ENCODE results near the gene FBXO24. TPM values are rescaled to one million over a fixed set of nuclear protein-coding genes. Genes with fewer than 3 reads are reported as not detected.
A peak's percentile ranks its signal among the peaks of the same experiment; 100 is the strongest.

Gene FBXO24
- total and polyA plus RNA-seq, 11 donors: 0.11 to 0.75 (median 0.31) TPM; not detected in 4

DNA sequence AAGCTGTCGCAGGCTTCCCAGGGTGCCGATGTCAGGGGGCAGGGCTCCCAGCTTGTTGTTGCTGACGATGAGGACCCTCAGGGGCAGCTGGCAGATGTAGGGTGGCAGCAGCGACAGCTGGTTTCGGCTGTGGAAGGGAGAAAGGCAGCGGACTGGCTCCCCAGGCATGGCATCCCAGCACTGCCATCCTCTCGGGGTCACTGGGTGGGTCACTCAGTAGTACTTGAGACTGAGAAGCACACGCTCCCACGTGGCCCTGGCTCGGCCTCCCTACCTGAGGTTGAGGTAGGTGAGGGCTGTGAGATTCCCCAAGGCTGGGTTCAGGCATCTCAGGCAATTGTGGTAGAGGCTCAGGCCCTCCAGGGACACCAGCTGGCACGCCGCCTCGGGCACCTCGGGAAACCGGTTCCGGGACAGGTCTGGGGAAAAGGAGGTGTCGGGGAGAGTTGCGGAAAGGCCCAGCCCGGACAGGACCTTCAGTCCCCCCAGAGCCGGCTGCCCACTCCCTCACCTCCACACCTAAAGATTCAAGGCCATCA lies 4.0 kb upstream of the FBXO24 start:
- intact Hi-C loops (cut with DNase I): loop anchor here in 3 of 10 donors (5.0 to 10.0 kb wide), 2 partner anchors 93 to 95 kb away; partner anchors contain the start of gene GNB2 (in 2 of the 3)
- Histone ChIP-seq H3K4me1 (peaks cover 6 to 41% (median 33%) of the 10 kb centered on the region in 12 donors), H3K27ac (peak overlapping the region in 2 of 12 donors; percentile 98 to 99), H3K36me3 (peaks cover 2 to 58% (median 49%) of the 10 kb centered on the region in 9 donors), H3K27me3 (no peaks in the 10 kb centered on the region), H3K4me3 (no peak overlapping the region), H3K9me3 (no peaks in the 10 kb centered on the region)
- DNase-seq (peak in 1 of 5 donors; percentile 56), ATAC-seq (no peak)
- no peak for TF ChIP-seq POLR2A (IDR thresholded peaks at IDR 0.05)
- TF ChIP-seq, protein P1, sequence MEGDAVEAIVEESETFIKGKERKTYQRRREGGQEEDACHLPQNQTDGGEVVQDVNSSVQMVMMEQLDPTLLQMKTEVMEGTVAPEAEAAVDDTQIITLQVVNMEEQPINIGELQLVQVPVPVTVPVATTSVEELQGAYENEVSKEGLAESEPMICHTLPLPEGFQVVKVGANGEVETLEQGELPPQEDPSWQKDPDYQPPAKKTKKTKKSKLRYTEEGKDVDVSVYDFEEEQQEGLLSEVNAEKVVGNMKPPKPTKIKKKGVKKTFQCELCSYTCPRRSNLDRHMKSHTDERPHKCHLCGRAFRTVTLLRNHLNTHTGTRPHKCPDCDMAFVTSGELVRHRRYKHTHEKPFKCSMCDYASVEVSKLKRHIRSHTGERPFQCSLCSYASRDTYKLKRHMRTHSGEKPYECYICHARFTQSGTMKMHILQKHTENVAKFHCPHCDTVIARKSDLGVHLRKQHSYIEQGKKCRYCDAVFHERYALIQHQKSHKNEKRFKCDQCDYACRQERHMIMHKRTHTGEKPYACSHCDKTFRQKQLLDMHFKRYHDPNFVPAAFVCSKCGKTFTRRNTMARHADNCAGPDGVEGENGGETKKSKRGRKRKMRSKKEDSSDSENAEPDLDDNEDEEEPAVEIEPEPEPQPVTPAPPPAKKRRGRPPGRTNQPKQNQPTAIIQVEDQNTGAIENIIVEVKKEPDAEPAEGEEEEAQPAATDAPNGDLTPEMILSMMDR (IDR thresholded peaks at IDR 0.05): no peak
- WGBS, 4 donors: 72 to 82% (median 81%) methylated on average over 16 to 20 of the region's 20 CpGs

DNA sequence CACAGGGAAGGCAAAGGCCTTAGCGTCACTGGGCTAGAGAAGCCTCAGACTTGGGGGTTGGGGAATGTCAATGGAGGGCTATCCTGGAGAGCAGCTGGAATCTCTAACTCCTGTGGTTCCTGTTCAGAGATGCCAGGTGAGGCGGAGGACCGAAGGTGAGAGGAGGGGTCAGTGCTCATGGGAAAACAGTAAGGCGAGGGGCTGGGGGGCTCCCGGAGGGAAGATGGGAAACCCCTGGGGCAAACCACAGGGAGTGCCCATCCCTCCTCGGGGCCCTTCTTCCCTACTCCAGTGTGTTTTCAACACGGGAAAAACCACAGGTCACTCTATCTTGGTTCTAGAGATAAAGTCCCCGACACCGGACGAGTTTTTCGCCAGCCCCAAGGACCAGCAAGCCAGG lies 3.5 kb upstream of the FBXO24 start:
- intact Hi-C loops (cut with DNase I): loop anchor here in 3 of 10 donors (5.0 to 10.0 kb wide), 2 partner anchors 92 to 95 kb away; partner anchors contain the start of gene GNB2 (in 2 of the 3)
- Histone ChIP-seq H3K9me3 (no peaks in the 10 kb centered on the region), H3K4me1 (peaks cover 6 to 45% (median 35%) of the 10 kb centered on the region in 12 donors), H3K27ac (peak overlapping the region in 7 of 12 donors; percentile 48 to 99 (median 96)), H3K36me3 (peaks cover 2 to 53% (median 44%) of the 10 kb centered on the region in 9 donors), H3K4me3 (peak overlapping the region in 4 of 12 donors; percentile 88 to 100 (median 95)), H3K27me3 (no peaks in the 10 kb centered on the region)
- ATAC-seq: no peak
- TF ChIP-seq, protein P1 (IDR thresholded peaks at IDR 0.05): no peak
- TF ChIP-seq POLR2A (IDR thresholded peaks at IDR 0.05): no peak
- WGBS, 4 donors: 52 to 62% (median 55%) methylated on average over 11 of the region's 11 CpGs
- no peak for DNase-seq

DNA sequence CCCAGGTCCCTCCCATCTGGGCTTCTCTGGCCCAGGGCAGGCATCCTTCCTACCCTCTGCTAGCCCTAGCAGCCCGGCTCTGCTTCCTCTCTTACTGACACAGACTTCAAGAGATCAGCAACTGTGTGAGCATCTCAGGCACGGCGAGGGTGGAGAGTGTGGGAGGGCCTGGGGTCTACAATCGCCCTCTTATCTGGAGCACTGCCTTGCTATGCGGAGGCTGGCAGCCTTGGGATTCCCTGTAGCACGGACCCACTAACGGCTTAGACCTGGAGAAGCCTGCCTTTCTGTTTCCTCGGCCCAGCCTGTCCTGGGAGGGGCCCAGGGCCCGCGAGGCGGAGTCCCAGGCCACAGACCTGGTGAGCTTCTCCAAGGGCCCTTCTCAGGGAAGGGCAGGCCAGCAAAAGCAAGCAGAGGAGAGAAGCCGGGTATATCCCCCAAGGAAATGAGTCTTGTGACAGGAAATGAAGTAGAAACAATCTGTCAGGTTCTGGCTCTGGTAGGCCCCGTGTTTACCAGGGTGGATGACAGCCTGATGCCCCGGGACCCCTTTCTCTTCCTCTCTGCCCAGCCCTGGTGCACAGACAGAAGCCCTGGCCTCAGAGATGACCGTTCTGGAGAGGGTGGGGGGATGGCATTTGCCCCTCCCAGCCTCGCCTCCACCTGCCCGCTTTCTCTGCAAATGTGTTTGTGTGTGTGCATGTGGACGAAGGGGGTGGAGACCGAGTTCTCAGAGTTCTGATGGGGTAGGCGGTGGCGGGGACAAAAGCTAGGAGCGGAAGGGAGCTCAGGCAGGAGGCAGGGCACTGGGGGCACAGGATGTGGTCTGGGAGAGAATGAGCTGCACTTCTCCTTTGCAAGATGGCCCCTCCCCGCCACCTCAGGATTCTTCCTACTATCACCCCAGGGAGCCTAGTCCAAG lies 2.7 kb upstream of the FBXO24 start:
- WGBS, 4 donors: 36 to 50% (median 49%) methylated on average over 21 to 23 of the region's 23 CpGs
- H3K4me3 ChIP-seq: peak overlapping the region in 10 of 12 donors; percentile 18 to 100 (median 95)
- TF ChIP-seq, protein P1 (IDR thresholded peaks at IDR 0.05): no peak
- no peak for TF ChIP-seq POLR2A (IDR thresholded peaks at IDR 0.05)
- H3K27me3 ChIP-seq: no peaks in the 10 kb centered on the region
- no peak for ATAC-seq
- peak overlapping the region; percentile 70 to 99 (median 96) for H3K27ac ChIP-seq
- peaks cover 6 to 45% (median 35%) of the 10 kb centered on the region in 12 donors for H3K4me1 ChIP-seq
- H3K36me3 ChIP-seq: peaks cover 2 to 45% (median 36%) of the 10 kb centered on the region in 9 donors
- intact Hi-C loops (cut with DNase I): loop anchor here in 4 of 10 donors (2.0 to 10.0 kb wide), 3 partner anchors 13 to 94 kb away; partner anchors contain the start of gene GNB2 (in 2 of the 4)
- no peaks in the 10 kb centered on the region for H3K9me3 ChIP-seq
- peak; percentile 69 to 85 (median 72) for DNase-seq

Measured in heart left ventricle (tissue), 16 donors.